IMR-90 (cell line): ENCODE results near the gene CDYL2. TPM values are rescaled to one million over a fixed set of nuclear protein-coding genes. Genes with fewer than 3 reads are reported as not detected.

Source experiments
- ATAC-seq: fragments of 200-7000 bp; cut with Tn5 transposase; 2 replicates; pipeline ENCODE4 v1.9.1; 2020; ENCODE audit warnings: low read depth, mild to moderate bottlenecking, moderate library complexity
- BruUV-seq: library from RNA; stranded (reverse); fragments of 400-500 nt; replicated peaks from 2 replicates; lab custom pipeline; 2021; lab: Mats Ljungman, UMichigan
- CTCF ChIA-PET: fragments of 300-600 bp; formaldehyde crosslinking; extraction: SDS; loops from one replicate; lab custom pipeline; 2021; ENCODE audit warnings: antibody characterized with exemption; lab: Yijun Ruan, JAX
- POLR2A ChIA-PET: fragments of 300-600 bp; sonication (Branson Sonifier 250); formaldehyde crosslinking; loops from one replicate; lab custom pipeline; 2022; ENCODE audit warnings: antibody characterized with exemption; ENCODE audit not compliant: unreplicated experiment; lab: Charles Lee
- DNase-seq: peaks from one replicate; pipeline ENCODE4 v3.0.0; 2013
- H2AFZ ChIP-seq: replicated peaks from 2 replicates; pipeline ENCODE3; 2013; ENCODE audit warnings: low read length, mild to moderate bottlenecking; ENCODE audit not compliant: poor library complexity
- H2AK5ac ChIP-seq: 2 replicates; pipeline ENCODE4 v1.6.1; 2013; ENCODE audit warnings: low read depth, low read length, inconsistent platforms
- H2AK9ac ChIP-seq: replicated peaks from 2 replicates; pipeline ENCODE3; 2013; ENCODE audit warnings: mild to moderate bottlenecking, low read depth, low read length, moderate library complexity; ENCODE audit not compliant: poor library complexity
- H2BK120ac ChIP-seq: 2 replicates; pipeline ENCODE4 v1.6.1; 2013; ENCODE audit warnings: low read depth, low read length, inconsistent platforms
- H2BK15ac ChIP-seq: 3 replicates; pipeline ENCODE4 v1.6.1; 2013; ENCODE audit warnings: low read depth, low read length, inconsistent platforms
- H2BK20ac ChIP-seq: 2 replicates; pipeline ENCODE4 v1.6.1; 2013; ENCODE audit warnings: low read depth, mild to moderate bottlenecking, inconsistent platforms, low read length, moderate library complexity
- H2BK5ac ChIP-seq: 2 replicates; pipeline ENCODE4 v1.6.1; 2013; ENCODE audit warnings: mild to moderate bottlenecking, low read depth, low read length, inconsistent platforms; ENCODE audit not compliant: poor library complexity, severe bottlenecking
- H3K14ac ChIP-seq: replicated peaks from 2 replicates; pipeline ENCODE4 v1.6.1; 2013; ENCODE audit warnings: low read depth, low read length, inconsistent platforms
- H3K18ac ChIP-seq: 2 replicates; pipeline ENCODE4 v1.6.1; 2013; ENCODE audit warnings: low read depth, low read length, control low read depth
- H3K23ac ChIP-seq: 2 replicates; pipeline ENCODE4 v1.6.1; 2013; ENCODE audit warnings: low read depth, low read length, inconsistent platforms
- H3K27ac ChIP-seq: 2 replicates; pipeline ENCODE4 v1.5.1; 2013; ENCODE audit warnings: mild to moderate bottlenecking, control low read depth, low read length; ENCODE audit not compliant: insufficient read depth
- H3K27me3 ChIP-seq: 2 replicates; pipeline ENCODE4 v1.6.1; 2013; ENCODE audit warnings: low read length; ENCODE audit not compliant: control insufficient read depth, insufficient read depth
- H3K36me3 ChIP-seq: 2 replicates; pipeline ENCODE4 v1.6.1; 2013; ENCODE audit warnings: low read length, mixed read lengths; ENCODE audit not compliant: control insufficient read depth, insufficient read depth
- H3K4ac ChIP-seq: 2 replicates; pipeline ENCODE4 v1.6.1; 2013; ENCODE audit warnings: low read depth, low read length, inconsistent platforms
- H3K4me1 ChIP-seq: 2 replicates; pipeline ENCODE4 v1.6.1; 2013; ENCODE audit warnings: low read length, mixed read lengths; ENCODE audit not compliant: control insufficient read depth, insufficient read depth
- H3K4me2 ChIP-seq: 2 replicates; pipeline ENCODE4 v1.6.1; 2013; ENCODE audit warnings: low read depth, mild to moderate bottlenecking, control low read depth, low read length, moderate library complexity
- H3K4me3 ChIP-seq: 2 replicates; pipeline ENCODE4 v1.5.1; 2013; ENCODE audit warnings: low read depth, mild to moderate bottlenecking, control low read depth, low read length, moderate library complexity; ENCODE audit not compliant: insufficient read depth
- H3K56ac ChIP-seq: 2 replicates; pipeline ENCODE4 v1.6.1; 2013; ENCODE audit warnings: low read length, inconsistent platforms; ENCODE audit not compliant: insufficient read depth; ENCODE audit errors: extremely low read depth
- H3K79me1 ChIP-seq, 2 experiments: 2 replicates each; pipeline ENCODE4 v1.6.1; 2013; ENCODE audit warnings: low read length in 2 of 2, inconsistent platforms in 1 of 2, low read depth in 1 of 2
- H3K9ac ChIP-seq: 2 replicates; pipeline ENCODE4 v1.6.1; 2013; ENCODE audit warnings: low read depth, low read length, control low read depth
- H3K9me1 ChIP-seq: 2 replicates; pipeline ENCODE4 v1.6.1; 2013; ENCODE audit warnings: low read length, inconsistent platforms; ENCODE audit not compliant: insufficient read depth
- H3K9me3 ChIP-seq: 2 replicates; pipeline ENCODE4 v1.6.1; 2013; ENCODE audit warnings: low read length; ENCODE audit not compliant: control insufficient read depth, insufficient read depth
- H4K20me1 ChIP-seq: 2 replicates; pipeline ENCODE4 v1.6.1; 2013; ENCODE audit warnings: low read length, inconsistent platforms; ENCODE audit not compliant: insufficient read depth
- H4K5ac ChIP-seq: 2 replicates; pipeline ENCODE4 v1.6.1; 2013; ENCODE audit warnings: mild to moderate bottlenecking, low read depth, low read length, control low read depth
- H4K8ac ChIP-seq, 2 experiments: 2 replicates each; pipeline ENCODE4 v1.6.1; 2013; ENCODE audit warnings: low read depth in 2 of 2, low read length in 2 of 2, control low read depth in 1 of 2, inconsistent platforms in 1 of 2
- H4K91ac ChIP-seq: 2 replicates; pipeline ENCODE4 v1.6.1; 2013; ENCODE audit warnings: low read depth, low read length, inconsistent platforms; ENCODE audit not compliant: insufficient read depth
- MAFK ChIP-seq: IDR thresholded peaks from 2 replicates; pipeline ENCODE4 v1.6.1; 2012; ENCODE audit warnings: low read depth, low read length, improper control_type of control experiment
- MAZ ChIP-seq: IDR thresholded peaks from 2 replicates; pipeline ENCODE4 v1.6.1; 2012; ENCODE audit warnings: low read depth, mild to moderate bottlenecking, low read length, improper control_type of control experiment, moderate library complexity, borderline replicate concordance
- NFE2L2 ChIP-seq: fragments of 150-350 bp; IDR thresholded peaks from 2 replicates; pipeline ENCODE4 v1.6.1; 2016; ENCODE audit warnings: low read depth, mild to moderate bottlenecking, low read length
- RAD21 ChIP-seq: IDR thresholded peaks from 2 replicates; pipeline ENCODE4 v1.6.1; 2012; ENCODE audit warnings: low read length, improper control_type of control experiment
- WGBS, 2 experiments: methylation state at CpG; one replicate each; pipeline versions ENCODE4 v1.1.5 to v1.1.7; 2013; ENCODE audit warnings: missing lambda C conversion rate in 2 of 2; ENCODE audit not compliant: insufficient read length in 1 of 2; ENCODE audit errors: extremely low coverage in 2 of 2; 5-methylcytosine and 5-hydroxymethylcytosine counted together
- dilution Hi-C: fragments of 300-500 bp; cut with HindIII; formaldehyde crosslinking; loops from one replicate; pipeline ENCODE4 v1.14.3; 2018; ENCODE audit warnings: low sequenced_read_pairs; ENCODE audit not compliant: unreplicated experiment
- in situ Hi-C: fragments of 300-500 bp; cut with MboI; formaldehyde crosslinking; loops from 3 replicates; pipeline ENCODE4 v1.14.3; 2019; ENCODE audit warnings: low sequenced_read_pairs, inconsistent platforms, mixed read lengths
- intact Hi-C: fragments of 100-400 bp; cut with micrococcal nuclease; formaldehyde crosslinking; loops from 2 replicates; pipeline ENCODE4 v1.10.0; 2022
- polyA plus RNA-seq, 3 experiments: library from polyadenylated mRNA; depleted of rRNA; stranded (reverse); fragments of >200 nt; gene quantifications; 2 replicates each; pipeline ENCODE4 v1.2.3, GENCODE V29; 2012; ENCODE audit warnings: low replicate concordance in 1 of 3
- total RNA-seq: library from RNA; depleted of rRNA; stranded (reverse); fragments of >200 nt; gene quantifications from 2 replicates; pipeline ENCODE4 v1.2.3, GENCODE V29; 2012

The CDYL2 gene
- total and polyA plus RNA-seq, 2 of the 4 experiments (the other 2 are of a cell fraction): 1.2 to 3.9 TPM

GRCh38 chr16:80790751-80791150 lies 13.6 kb downstream of the CDYL2 start:
- Histone ChIP-seq H4K8ac (no peak overlapping the region), H3K9me3 (no peaks in the 10 kb centered on the region), H3K9ac (no peak overlapping the region), H3K27me3 (no peaks in the 10 kb centered on the region), H3K27ac (no peak overlapping the region), H2BK20ac (no peak overlapping the region), H4K91ac (no peak overlapping the region), H2AFZ (no peak overlapping the region), H4K5ac (no peak overlapping the region), H2AK5ac (no peak overlapping the region), H3K4me2 (no peak overlapping the region), H3K79me1 (peaks cover 0 to 6% of the 10 kb centered on the region in 2 experiments; a peak in 1 of 4 replicates), H2BK15ac (no peak overlapping the region), H3K14ac (no peak overlapping the region), H3K4me1 (no peaks in the 10 kb centered on the region), H3K18ac (no peak overlapping the region), H3K36me3 (no peaks in the 10 kb centered on the region), H3K23ac (no peak overlapping the region), H3K4ac (no peak overlapping the region), H3K4me3 (no peak overlapping the region), H2BK5ac (no peak overlapping the region), H4K20me1 (no peaks in the 10 kb centered on the region; the same call in 1 of the 2 replicates), H2AK9ac (no peak overlapping the region), H3K56ac (no peak overlapping the region), H3K9me1 (no peaks in the 10 kb centered on the region), H2BK120ac (no peak overlapping the region)
- BruUV-seq: no TSS peak
- DNase-seq (no peak), ATAC-seq (no peak)
- dilution Hi-C loops: no loop called here
- intact Hi-C loops: no loop called here
- ChIA-PET POLR2A (no interaction called here), CTCF (no interaction called here)
- no CpG with 5 or more reads among the region's 5 CpGs for WGBS, 2 experiments
- TF ChIP-seq NFE2L2 (no peak), MAFK (no peak), MAZ (no peak), RAD21 (no peak)
- in situ Hi-C loops: no loop called here
